ENCODE measurements around the gene IKZF3.
"Not testable (repeated sequence)": the region's sequence is repeated elsewhere in the genome, so short reads cannot be mapped to it uniquely, and the experiment has no call there.

Gene IKZF3

DNA sequence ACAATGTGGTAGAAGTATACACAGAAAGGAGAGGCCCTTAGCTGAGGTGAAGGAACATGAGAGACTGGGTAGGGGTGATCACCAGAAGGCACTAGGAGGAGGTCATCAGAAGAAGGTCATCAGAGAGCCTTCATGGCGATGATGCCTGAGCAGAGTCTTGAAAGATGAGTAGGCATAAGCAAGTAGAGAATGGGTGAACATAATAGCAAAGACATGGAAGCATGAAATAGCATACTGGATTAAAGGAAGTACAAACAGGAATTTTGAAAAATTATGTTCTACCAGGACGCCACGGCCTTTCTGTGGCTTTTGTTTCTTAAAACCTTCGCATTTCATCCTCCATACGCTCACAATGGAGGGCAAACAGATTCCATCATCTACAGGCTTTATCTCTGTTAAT is 2.9 kb downstream of the IKZF3 start:
- in situ Hi-C loops (cut with MboI; ENCODE audit: low sequenced_read_pairs) = no loop called here

DNA sequence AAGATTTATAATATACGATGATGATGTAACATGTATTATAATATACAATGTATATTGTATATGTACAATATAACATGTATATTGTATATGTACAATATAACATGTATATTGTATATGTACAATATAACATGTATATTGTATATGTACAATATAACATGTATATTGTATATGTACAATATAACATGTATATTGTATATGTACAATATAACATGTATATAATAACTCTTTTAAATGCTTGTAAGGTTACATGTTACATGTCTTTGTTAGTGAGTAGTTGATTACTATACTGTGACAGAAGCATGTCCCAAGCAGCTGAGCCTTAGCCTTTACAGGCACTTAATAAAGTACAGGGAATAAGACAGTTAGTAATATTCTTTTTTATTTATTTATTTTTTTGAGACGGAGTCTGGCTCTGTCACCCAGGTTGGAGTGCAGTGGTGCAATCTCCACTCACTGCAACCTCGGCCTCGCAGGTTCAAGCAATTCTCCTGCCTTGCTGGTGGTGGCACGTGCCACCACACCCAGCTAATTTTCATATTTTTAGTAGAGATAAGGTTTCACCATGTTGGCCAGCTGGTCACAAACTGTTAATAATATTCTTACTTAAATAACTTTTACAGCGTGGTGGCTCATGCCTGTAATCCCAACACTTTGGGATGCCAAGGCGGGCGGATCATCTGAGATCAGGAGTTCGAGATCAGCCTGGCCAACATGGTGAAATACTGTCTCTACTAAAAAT is 8.0 kb downstream of the IKZF3 start:
- in situ Hi-C loops (cut with MboI; ENCODE audit: low sequenced_read_pairs) = not testable (repeated sequence)

GRCh38 chr17:39854909-39855308 is 9.2 kb downstream of the IKZF3 start:
- in situ Hi-C loops (cut with MboI; ENCODE audit: low sequenced_read_pairs) = no loop called here

DNA sequence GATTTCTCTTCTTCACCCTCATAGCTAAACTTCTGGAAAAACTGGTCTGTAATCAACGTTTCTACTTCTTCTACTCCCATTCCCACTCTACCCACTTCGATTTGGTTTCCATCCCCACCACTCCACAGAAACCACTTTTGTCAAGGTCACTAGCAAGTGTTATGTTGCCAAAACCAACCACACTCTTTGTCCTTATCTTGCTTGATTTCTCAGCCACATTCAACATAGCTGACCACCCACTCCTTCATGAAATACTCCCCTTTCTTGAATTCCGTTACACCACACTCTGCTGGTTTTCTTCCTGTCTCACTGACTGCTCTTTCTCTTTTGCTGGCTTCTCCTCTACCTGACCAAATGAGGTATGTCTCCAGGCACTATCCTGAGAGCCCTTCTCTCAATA is 11.9 kb downstream of the IKZF3 start:
- in situ Hi-C loops (cut with MboI; ENCODE audit: low sequenced_read_pairs) = no loop called here

- in situ Hi-C loops (cut with MboI; ENCODE audit: low sequenced_read_pairs) = not testable (repeated sequence)
These were observed 13.9 kb downstream of the IKZF3 start for GRCh38 chr17:39850186-39850585.

DNA sequence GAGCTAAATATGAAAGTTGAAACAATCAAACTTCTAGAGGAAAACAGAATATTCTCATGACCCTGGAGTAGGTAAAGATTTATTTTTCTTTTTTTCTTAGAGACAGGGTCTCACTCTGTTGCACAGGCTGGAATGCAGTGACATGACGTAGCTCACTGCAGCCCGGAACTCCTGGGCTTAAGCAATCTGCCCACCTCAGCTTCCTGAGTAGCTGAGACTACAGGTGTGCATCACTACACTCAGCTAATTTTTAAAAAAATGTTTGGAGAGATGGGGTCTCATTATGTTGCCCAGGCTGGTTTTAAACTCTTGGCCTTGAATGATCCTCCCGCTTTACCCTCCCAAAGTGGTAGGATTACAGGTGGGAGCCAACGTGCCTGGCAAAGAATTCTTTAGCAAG is 15.5 kb downstream of the IKZF3 start:
- in situ Hi-C loops (cut with MboI; ENCODE audit: low sequenced_read_pairs) = no loop called here

GRCh38 chr17:39846205-39846604 is 17.9 kb downstream of the IKZF3 start:
- in situ Hi-C loops (cut with MboI; ENCODE audit: low sequenced_read_pairs) = no loop called here

DNA sequence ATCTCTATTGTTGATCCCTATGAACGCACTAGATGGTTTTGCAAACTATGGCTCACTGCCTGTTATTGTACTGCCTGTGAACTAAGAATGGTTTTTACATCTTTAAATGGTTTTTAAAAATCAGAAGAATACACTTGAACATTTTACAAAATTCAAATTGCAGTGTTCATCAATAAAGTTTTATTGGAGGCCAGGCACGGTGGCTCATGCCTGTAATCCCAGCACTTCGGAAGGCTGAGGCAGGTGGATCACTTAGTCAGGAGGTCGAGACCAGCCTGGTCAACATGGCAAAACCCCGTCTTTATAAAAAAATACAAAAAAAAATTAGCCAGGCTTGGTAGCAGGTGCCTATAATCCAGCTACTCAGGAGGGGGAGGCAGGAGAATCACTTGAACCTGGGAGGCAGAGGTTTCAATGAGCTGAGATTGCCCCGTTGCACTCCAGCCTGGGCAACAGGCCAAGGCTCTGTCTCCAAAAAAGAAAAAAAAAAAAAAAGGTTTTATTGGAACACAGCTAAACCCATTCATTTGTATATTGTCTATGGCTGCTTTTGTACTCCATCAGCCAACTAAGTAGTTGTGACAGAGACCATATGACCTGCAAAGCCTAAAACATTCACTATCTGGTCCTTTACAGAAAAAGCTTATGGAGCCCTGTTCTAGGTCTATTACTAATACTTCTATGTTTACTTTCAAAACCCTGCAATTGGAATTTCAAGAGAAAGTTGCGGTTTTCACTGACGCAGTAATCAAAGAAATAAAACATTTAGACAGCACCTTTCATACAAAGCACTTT is 18.9 kb downstream of the IKZF3 start:
- in situ Hi-C loops (cut with MboI; ENCODE audit: low sequenced_read_pairs) = no loop called here

DNA sequence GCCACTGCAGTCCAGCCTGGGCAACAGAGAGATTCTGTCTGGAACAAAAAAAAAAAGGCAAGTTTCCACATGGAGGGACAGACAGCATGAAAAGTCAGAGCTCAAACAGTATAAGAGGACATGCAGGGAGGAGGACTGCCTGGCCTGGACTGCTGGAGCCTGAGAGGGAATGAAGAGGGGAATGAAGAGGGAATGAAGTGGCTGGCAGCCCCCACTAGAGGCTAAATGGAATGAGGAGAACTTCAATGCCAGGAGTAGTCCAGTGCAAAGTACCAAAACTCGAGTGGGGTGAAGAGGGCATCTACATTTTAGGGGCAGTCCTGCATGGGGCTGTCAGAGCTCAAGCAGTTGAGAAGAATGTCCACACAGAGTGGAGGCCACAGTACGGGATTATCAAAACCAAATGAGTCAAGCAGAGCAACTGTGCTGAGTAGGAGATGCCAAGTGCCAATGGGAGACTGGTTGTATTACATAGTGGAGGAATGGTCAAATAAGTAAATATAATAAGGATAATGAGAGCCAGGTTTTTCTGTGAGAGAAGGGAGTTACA is 22.9 kb downstream of the IKZF3 start:
- in situ Hi-C loops (cut with MboI; ENCODE audit: low sequenced_read_pairs) = no loop called here

- in situ Hi-C loops (cut with MboI; ENCODE audit: low sequenced_read_pairs) = no loop called here
These were observed 25.3 kb downstream of the IKZF3 start for GRCh38 chr17:39838784-39839183.

DNA sequence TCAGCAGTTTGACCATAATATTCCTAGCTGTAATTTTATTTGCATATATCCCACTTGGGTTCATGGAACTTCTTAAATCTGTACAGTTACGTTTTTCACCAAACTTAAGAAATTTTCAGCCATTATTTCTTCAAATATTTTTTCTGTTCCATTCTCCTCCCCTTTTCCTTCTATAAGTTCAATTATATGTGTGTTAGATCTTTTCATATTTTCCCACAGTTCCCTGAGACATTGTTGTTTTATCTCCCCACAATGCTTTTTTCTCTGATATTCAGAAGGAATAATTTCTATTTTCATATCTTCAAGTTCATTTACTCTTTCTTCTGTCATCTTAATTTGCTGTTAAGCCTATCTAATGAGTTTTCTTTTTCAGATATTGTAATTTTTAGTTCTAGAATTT is 26.1 kb downstream of the IKZF3 start:
- in situ Hi-C loops (cut with MboI; ENCODE audit: low sequenced_read_pairs) = no loop called here

GRCh38 chr17:39836117-39836516 is 28.0 kb downstream of the IKZF3 start:
- in situ Hi-C loops (cut with MboI; ENCODE audit: low sequenced_read_pairs) = no loop called here

DNA sequence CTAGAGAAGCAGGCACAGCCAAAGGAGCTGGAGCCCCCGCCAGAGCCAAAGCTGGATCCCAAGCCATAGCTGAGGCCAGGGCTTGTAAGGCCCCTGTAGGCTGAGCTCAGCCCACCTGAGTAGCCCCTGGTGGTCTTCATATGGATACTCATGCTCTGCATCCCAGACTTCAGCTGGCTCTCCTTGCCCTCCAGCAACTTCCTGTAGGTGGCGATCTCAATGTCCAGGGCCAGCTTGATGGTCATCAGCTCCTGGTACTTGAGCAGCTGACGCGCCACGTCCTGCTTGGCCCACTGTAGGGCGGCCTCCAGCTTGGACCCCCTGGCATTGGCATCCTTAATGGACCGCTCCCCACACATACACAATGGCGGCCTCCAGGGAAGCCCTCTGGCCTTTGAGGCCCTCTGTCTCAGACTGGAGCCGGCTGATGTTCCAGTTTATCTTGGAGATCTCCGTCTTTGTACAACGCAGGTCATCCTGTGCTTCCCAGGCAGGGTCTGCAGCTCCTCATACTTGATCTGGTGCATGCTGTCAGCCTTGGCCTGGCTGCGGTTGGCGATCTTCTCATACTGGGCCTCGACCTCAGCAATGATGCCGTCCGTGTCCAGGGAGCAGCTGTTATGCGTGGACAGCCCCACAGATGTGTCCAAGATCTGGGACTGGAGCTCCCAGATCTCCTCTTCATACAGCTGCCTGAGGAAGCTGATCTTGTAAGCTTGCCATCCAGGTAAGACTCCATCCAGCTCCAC is 28.9 kb downstream of the IKZF3 start:
- in situ Hi-C loops (cut with MboI; ENCODE audit: low sequenced_read_pairs) = no loop called here

GRCh38 chr17:39834017-39834416 is 30.1 kb downstream of the IKZF3 start:
- in situ Hi-C loops (cut with MboI; ENCODE audit: low sequenced_read_pairs) = no loop called here

- in situ Hi-C loops (cut with MboI; ENCODE audit: low sequenced_read_pairs) = no loop called here
These were observed 32.5 kb downstream of the IKZF3 start for GRCh38 chr17:39831588-39831987.

GRCh38 chr17:39828443-39828842 is 35.7 kb downstream of the IKZF3 start:
- in situ Hi-C loops (cut with MboI; ENCODE audit: low sequenced_read_pairs) = no loop called here

DNA sequence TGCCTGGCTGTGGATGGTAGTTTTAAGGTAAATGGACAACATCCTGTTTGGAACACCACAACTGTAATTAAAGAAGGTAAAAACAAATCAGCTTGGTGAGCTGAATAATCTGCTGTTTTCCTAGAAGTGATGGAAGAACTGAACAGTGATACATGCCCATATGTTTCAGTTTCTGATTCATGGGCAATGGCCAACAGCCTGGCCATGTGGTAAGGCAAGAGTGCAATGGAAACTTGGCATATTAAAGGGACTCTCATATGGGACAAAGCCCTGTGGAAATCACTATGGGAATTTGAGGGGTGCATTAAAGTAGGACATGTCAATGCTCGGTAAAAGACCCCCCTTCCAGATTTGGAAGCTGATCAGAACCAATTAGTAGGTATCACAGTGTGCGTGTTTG is 37.8 kb downstream of the IKZF3 start:
- in situ Hi-C loops (cut with MboI; ENCODE audit: low sequenced_read_pairs) = no loop called here

DNA sequence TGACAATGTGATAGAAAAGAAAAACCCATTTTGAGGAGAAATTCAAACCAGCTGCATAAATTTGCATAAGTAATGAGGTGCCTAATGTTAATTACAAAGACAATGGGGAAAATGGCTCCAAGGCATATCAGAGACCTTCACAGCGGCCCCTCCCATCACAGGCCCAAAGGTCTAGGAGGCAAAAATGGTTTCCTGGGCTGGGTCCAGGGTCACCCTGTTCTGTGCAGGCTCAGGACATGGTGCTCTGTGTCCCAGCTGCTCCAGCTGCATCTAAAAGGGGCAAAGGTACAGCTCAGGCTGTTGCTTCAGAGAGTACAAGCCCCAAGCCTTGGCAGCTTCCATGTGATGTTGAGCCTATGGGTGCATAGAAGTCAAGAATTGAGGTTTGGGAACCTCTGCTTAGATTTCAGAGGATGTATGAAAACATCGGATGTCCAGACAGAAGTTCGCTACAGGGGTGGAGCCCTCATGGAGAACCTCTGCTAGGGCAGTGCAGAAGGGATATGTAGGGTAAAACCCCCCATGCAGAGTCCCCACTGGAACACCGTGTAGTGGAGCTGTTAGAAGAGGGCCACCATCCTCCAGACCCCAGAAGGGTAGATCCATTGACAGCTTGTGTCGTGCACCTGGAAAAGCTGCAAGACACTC is 40.6 kb downstream of the IKZF3 start:
- in situ Hi-C loops (cut with MboI; ENCODE audit: low sequenced_read_pairs) = no loop called here

GRCh38 chr17:39822051-39822451 is 42.1 kb downstream of the IKZF3 start:
- in situ Hi-C loops (cut with MboI; ENCODE audit: low sequenced_read_pairs) = no loop called here

GRCh38 chr17:39820987-39821386 is 43.1 kb downstream of the IKZF3 start:
- in situ Hi-C loops (cut with MboI; ENCODE audit: low sequenced_read_pairs) = no loop called here

- in situ Hi-C loops (cut with MboI; ENCODE audit: low sequenced_read_pairs) = no loop called here
These were observed 43.6 kb downstream of the IKZF3 start for GRCh38 chr17:39820541-39820940.

Measured in HL-60/S4 (cell line).